ENCODE data around the gene HINT3. TPM values are rescaled to one million over a fixed set of nuclear protein-coding genes. Genes with fewer than 3 reads are reported as not detected.

HINT3 gene
- total RNA-seq, 1 experiment from 2014 or later, result 13.6 TPM

DNA sequence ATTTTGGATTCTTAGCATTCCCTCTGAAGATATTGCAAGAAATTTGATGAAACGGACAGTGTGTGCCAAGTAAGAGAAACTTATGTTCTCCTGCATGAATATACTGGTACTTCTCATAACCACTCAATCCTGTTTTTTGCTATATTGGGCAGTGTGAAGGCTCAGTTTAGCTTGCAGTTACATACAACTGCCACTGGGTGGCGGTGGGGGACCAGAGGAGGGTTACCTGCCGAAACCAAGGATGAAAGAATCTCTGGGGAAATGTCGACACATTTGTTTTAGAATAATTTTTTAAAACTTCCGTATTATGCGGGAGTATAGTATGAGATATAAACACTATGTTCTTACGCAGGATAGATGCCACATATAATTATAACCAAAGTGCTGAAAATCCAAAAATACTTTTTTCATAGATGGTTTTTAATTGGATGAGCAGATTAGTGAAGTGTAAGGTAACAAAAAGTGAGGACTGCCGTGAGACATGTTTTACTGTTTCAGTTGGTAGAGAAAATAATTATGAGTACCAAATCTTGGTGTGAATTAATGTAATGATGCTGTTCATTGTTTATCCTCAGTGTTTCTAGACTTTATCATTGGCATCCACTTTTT is 39.5 kb downstream of the HINT3 start:
- Histone ChIP-seq H3K79me2 (ENCODE audit: low read depth) (peaks cover 36% of the 10 kb centered on the region), H3K4me2 (peak overlapping the region; percentile 6; the same call in 1 of the 2 replicates), H3K27me3 (ENCODE audit: insufficient read depth, low read depth) (no peaks in the 10 kb centered on the region), H4K20me1 (ENCODE audit: insufficient read depth) (peaks cover 28% of the 10 kb centered on the region), H2AFZ (no peak overlapping the region), H3K4me3 (no peak overlapping the region), H3K9me2 (ENCODE audit: insufficient read depth) (no peaks in the 10 kb centered on the region), H3K4me1 (replicated peaks; ENCODE audit: insufficient read depth) (no peaks in the 10 kb centered on the region), H3K27ac (no peak overlapping the region), H3K9me3 (ENCODE audit: insufficient read depth, low read depth) (no peaks in the 10 kb centered on the region), H3F3A (ENCODE audit: insufficient read depth, low read depth) (0 out of 2 replicates have a peak, but pooled peaks cover 4% of the 10 kb centered on the region), H3K36me3 (ENCODE audit: low read depth) (peaks cover 40% of the 10 kb centered on the region)
- CTCF ChIA-PET, result interaction anchor here (0.6 kb wide), 2 partner anchors 65 to 829 kb away, joined by 3 to 5 read pairs; no protein-coding TSS in a partner anchor
- TF ChIP-seq, protein P1, sequence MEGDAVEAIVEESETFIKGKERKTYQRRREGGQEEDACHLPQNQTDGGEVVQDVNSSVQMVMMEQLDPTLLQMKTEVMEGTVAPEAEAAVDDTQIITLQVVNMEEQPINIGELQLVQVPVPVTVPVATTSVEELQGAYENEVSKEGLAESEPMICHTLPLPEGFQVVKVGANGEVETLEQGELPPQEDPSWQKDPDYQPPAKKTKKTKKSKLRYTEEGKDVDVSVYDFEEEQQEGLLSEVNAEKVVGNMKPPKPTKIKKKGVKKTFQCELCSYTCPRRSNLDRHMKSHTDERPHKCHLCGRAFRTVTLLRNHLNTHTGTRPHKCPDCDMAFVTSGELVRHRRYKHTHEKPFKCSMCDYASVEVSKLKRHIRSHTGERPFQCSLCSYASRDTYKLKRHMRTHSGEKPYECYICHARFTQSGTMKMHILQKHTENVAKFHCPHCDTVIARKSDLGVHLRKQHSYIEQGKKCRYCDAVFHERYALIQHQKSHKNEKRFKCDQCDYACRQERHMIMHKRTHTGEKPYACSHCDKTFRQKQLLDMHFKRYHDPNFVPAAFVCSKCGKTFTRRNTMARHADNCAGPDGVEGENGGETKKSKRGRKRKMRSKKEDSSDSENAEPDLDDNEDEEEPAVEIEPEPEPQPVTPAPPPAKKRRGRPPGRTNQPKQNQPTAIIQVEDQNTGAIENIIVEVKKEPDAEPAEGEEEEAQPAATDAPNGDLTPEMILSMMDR (conservative IDR thresholded peaks at IDR 0.05), result peak; percentile 100
- no peak for TF ChIP-seq EZH2 (IDR thresholded peaks at IDR 0.05; ENCODE audit: low read depth)
- BruUV-seq (replicated peaks), result no TSS peak
- intact Hi-C loops (cut with micrococcal nuclease; ENCODE audit: unreplicated experiment), result loop anchor here (1.0 to 10.0 kb wide), 4 partner anchors 661 to 1194 kb away; no protein-coding TSS in a partner anchor
- POLR2A ChIA-PET (ENCODE audit: unreplicated experiment), result interaction anchor here (0.7 kb wide), 1 partner anchor 843 kb away, joined by 3 read pairs; the partner anchor contains the start of gene TPD52L1
- peak; percentile 61 to 64 for DNase-seq

GRCh38 chr6:126002755-126003679 is 46.4 kb downstream of the HINT3 start:
- H3K9me3 ChIP-seq (ENCODE audit: insufficient read depth, low read depth), result no peaks in the 10 kb centered on the region
- H3K9me2 ChIP-seq (ENCODE audit: insufficient read depth), result no peaks in the 10 kb centered on the region
- TF ChIP-seq EZH2 (IDR thresholded peaks at IDR 0.05; ENCODE audit: low read depth), result no peak
- TF ChIP-seq, protein P1 (conservative IDR thresholded peaks at IDR 0.05), result no peak; the same call in 1 of the 2 replicates
- H3K79me2 ChIP-seq (ENCODE audit: low read depth), result no peaks in the 10 kb centered on the region; the same call in 1 of the 2 replicates
- peaks cover 4% of the 10 kb centered on the region for H4K20me1 ChIP-seq (ENCODE audit: insufficient read depth)
- peak in 1 of 2 experiments; percentile 28 for DNase-seq
- H3F3A ChIP-seq (ENCODE audit: insufficient read depth, low read depth), result no peaks in the 10 kb centered on the region
- H2AFZ ChIP-seq, result no peak overlapping the region
- H3K4me1 ChIP-seq (replicated peaks; ENCODE audit: insufficient read depth), result no peaks in the 10 kb centered on the region
- H3K4me2 ChIP-seq, result no peak overlapping the region
- CTCF ChIA-PET, result interaction anchor here (0.7 kb wide), 1 partner anchor 11 kb away, joined by 3 read pairs; no protein-coding TSS in a partner anchor
- no peaks in the 10 kb centered on the region for H3K27me3 ChIP-seq (ENCODE audit: insufficient read depth, low read depth)
- intact Hi-C loops (cut with micrococcal nuclease; ENCODE audit: unreplicated experiment), result loop anchor here (10.0 kb wide), 1 partner anchor 342 kb away; the partner anchor contains the start of gene CENPW
- peaks cover 70% of the 10 kb centered on the region for H3K36me3 ChIP-seq (ENCODE audit: low read depth)
- BruUV-seq (replicated peaks), result no TSS peak
- POLR2A ChIA-PET (ENCODE audit: unreplicated experiment), result no interaction called here
- H3K27ac ChIP-seq, result no peak overlapping the region
- H3K4me3 ChIP-seq, result no peak overlapping the region

DNA sequence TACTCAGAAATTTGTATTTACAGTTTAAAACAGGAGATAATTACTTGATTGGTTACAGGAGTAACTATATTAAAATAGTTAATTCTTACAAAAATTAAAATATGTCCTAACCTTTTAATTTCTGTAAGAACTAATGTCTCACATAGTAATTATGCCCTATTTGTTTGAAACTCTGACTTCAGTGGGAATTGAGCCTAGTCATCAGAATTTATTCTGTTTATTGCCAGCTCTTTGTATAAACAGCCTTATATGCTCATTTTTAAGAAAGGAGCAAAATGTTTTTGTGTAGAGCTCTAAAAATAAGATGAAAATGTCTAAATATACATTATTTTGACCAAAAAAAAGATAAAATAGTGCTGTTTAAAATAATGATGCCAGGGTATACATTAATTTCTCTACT is 51.2 kb downstream of the HINT3 start:
- no peak overlapping the region for H2AFZ ChIP-seq
- POLR2A ChIA-PET (ENCODE audit: unreplicated experiment), result no interaction called here
- no peak for DNase-seq
- CTCF ChIA-PET, result interaction anchor here (0.9 kb wide), 1 partner anchor 694 kb away, joined by 3 read pairs; no protein-coding TSS in a partner anchor
- TF ChIP-seq EZH2 (IDR thresholded peaks at IDR 0.05; ENCODE audit: low read depth), result no peak
- TF ChIP-seq, protein P1 (conservative IDR thresholded peaks at IDR 0.05), result no peak
- H3K27me3 ChIP-seq (ENCODE audit: insufficient read depth, low read depth), result no peaks in the 10 kb centered on the region
- peaks cover 56% of the 10 kb centered on the region for H3K36me3 ChIP-seq (ENCODE audit: low read depth)
- H3K9me3 ChIP-seq (ENCODE audit: insufficient read depth, low read depth), result no peaks in the 10 kb centered on the region
- H3K4me1 ChIP-seq (replicated peaks; ENCODE audit: insufficient read depth), result no peaks in the 10 kb centered on the region
- no TSS peak for BruUV-seq (replicated peaks)
- H3K9me2 ChIP-seq (ENCODE audit: insufficient read depth), result no peaks in the 10 kb centered on the region
- no peak overlapping the region for H3K27ac ChIP-seq
- no peak overlapping the region for H3K4me3 ChIP-seq
- no peak overlapping the region for H3K4me2 ChIP-seq
- no peaks in the 10 kb centered on the region; the same call in 1 of the 2 replicates for H3K79me2 ChIP-seq (ENCODE audit: low read depth)
- intact Hi-C loops (cut with micrococcal nuclease; ENCODE audit: unreplicated experiment), result loop anchor here (10.0 kb wide), 1 partner anchor 337 kb away; the partner anchor contains the start of gene CENPW
- H4K20me1 ChIP-seq (ENCODE audit: insufficient read depth), result peaks cover 4% of the 10 kb centered on the region; the same call in 1 of the 2 replicates
- H3F3A ChIP-seq (ENCODE audit: insufficient read depth, low read depth), result no peaks in the 10 kb centered on the region

All from PC-9 (cell line).